Activated T-cell treated with anti-CD3 and anti-CD28 coated beads, Interleukin-2, amount 50 U/mL, for 72 hours (primary cell): ENCODE data around the gene FAM184A. TPM values are rescaled to one million over a fixed set of nuclear protein-coding genes. Genes with fewer than 3 reads are reported as not detected.

Source experiments
- ATAC-seq, 2 donors: fragments of 150-1000 bp; cut with Tn5 transposase; replicated peaks in 1 of 2; 2 replicates each; pipeline ENCODE4 v1.10.0; 2021; ENCODE audit warnings: moderate library complexity in 2 of 2, mild to moderate bottlenecking in 1 of 2
- DNase-seq, 2 donors: peaks; one replicate each; pipeline ENCODE4 v3.0.0; 2021 to 2022; ENCODE audit warnings: mixed read lengths in 1 of 2
- H3K27ac Mint-ChIP-seq: one replicate; pipeline ENCODE4 v1.8.0; 2022; ENCODE audit warnings: mild to moderate bottlenecking, moderate library complexity, mixed read lengths
- H3K27me3 Mint-ChIP-seq: one replicate; pipeline ENCODE4 v1.8.0; 2022; ENCODE audit warnings: low read depth, mixed read lengths
- H3K36me3 Mint-ChIP-seq, 2 donors: one replicate each; pipeline ENCODE4 v1.8.0; 2022; ENCODE audit warnings: mixed read lengths in 2 of 2, mild to moderate bottlenecking in 1 of 2; ENCODE audit not compliant: insufficient read depth in 2 of 2
- H3K4me1 Mint-ChIP-seq: one replicate; pipeline ENCODE4 v1.8.0; 2022; ENCODE audit warnings: low read depth, mixed read lengths
- H3K4me3 Mint-ChIP-seq, 2 donors: one replicate each; pipeline ENCODE4 v1.8.0; 2022; ENCODE audit warnings: mild to moderate bottlenecking in 2 of 2, mixed read lengths in 2 of 2, moderate library complexity in 2 of 2
- H3K9me3 Mint-ChIP-seq, 2 donors: one replicate each; pipeline ENCODE4 v1.8.0; 2022; ENCODE audit warnings: mixed read lengths in 2 of 2
- total RNA-seq, 2 donors: library from RNA; stranded (reverse); gene quantifications; one replicate each; pipeline ENCODE4 v1.2.3, GENCODE V29; 2022

FAM184A gene
- total RNA-seq, 2 donors from 2014 or later, result 18.4 to 18.5 TPM

- DNase-seq (no peak), ATAC-seq (no peak)
- no peak overlapping the region for H3K27ac Mint-ChIP-seq
- H3K36me3 Mint-ChIP-seq, result no peaks in the 10 kb centered on the region
- H3K27me3 Mint-ChIP-seq, result no peaks in the 10 kb centered on the region
- H3K4me3 Mint-ChIP-seq, result no peak overlapping the region
- H3K9me3 Mint-ChIP-seq, result no peaks in the 10 kb centered on the region
- H3K4me1 Mint-ChIP-seq, result no peaks in the 10 kb centered on the region
Measured at GRCh38 chr6:119037264-119037663, 41.2 kb downstream of the FAM184A start.

DNA sequence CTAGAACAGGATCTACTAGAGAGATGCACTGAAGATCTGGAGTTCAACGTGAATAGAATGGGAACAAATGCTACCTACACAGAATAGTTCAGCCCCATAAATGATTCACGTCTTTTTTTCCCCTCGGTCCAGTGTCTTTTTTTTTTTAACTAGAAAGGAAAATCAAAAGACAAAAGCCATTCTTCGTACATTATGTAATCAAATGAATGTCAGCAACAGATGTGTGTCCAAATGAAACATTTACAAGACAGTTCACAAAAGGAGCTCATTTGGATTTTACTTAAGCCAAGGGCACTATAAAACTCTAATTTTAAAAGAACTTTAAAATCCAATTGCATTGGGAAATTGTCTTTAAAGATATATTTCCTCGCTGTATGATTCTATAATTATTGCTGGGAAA, 42.4 kb downstream of the FAM184A start:
- ATAC-seq, result no peak
- H3K9me3 Mint-ChIP-seq, result no peaks in the 10 kb centered on the region
- DNase-seq, result no peak
- no peaks in the 10 kb centered on the region for H3K36me3 Mint-ChIP-seq
- H3K4me1 Mint-ChIP-seq, result no peaks in the 10 kb centered on the region
- no peak overlapping the region for H3K27ac Mint-ChIP-seq
- H3K4me3 Mint-ChIP-seq, result no peak overlapping the region
- no peaks in the 10 kb centered on the region for H3K27me3 Mint-ChIP-seq

- ATAC-seq (no peak), DNase-seq (no peak)
- no peak overlapping the region for H3K4me3 Mint-ChIP-seq
- no peaks in the 10 kb centered on the region for H3K36me3 Mint-ChIP-seq
- H3K27me3 Mint-ChIP-seq, result no peaks in the 10 kb centered on the region
- no peak overlapping the region for H3K27ac Mint-ChIP-seq
- no peaks in the 10 kb centered on the region for H3K9me3 Mint-ChIP-seq
- no peaks in the 10 kb centered on the region for H3K4me1 Mint-ChIP-seq
Measured at GRCh38 chr6:119035459-119035858, 43.0 kb downstream of the FAM184A start.

DNA sequence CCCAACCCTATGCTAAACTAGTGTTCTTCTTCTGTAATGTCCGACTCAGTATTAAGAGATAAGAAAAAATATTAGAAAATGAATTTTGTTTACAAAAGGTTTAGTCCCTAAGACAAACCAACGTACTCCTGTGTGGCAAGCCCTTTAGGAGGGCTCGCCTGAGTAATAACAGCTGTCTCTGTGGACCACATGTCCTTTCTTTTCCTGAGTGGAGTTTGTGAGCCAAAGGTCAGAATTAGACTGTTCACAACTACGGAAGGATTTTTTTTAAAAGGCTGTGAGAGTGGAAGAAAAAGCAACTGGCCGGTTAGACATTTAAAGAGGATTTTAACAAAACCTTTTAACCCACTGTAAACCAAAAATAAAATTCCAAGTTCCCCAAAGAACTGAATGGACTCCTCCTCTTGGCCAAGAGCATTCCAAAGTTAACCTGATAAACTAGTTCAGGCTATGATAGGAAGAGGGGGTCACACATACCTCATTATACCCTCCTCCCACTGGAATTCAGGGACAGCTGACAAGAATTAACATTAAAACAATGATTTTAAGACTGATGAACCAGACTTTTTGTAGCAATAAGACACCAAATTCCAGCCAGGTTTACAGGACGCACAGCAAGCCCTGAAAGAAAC, 43.5 kb downstream of the FAM184A start:
- Mint-ChIP-seq H3K27me3 (no peaks in the 10 kb centered on the region), H3K36me3 (no peaks in the 10 kb centered on the region), H3K9me3 (no peaks in the 10 kb centered on the region), H3K4me3 (no peak overlapping the region), H3K27ac (no peak overlapping the region), H3K4me1 (no peaks in the 10 kb centered on the region)
- ATAC-seq, result no peak
- DNase-seq, result no peak

- no peaks in the 10 kb centered on the region for H3K36me3 Mint-ChIP-seq
- ATAC-seq, result no peak
- DNase-seq, result no peak
Measured at GRCh38 chr6:119032428-119032827, 46.0 kb downstream of the FAM184A start.

GRCh38 chr6:119030759-119031158, 47.7 kb downstream of the FAM184A start:
- Mint-ChIP-seq H3K4me1 (no peaks in the 10 kb centered on the region), H3K27me3 (no peaks in the 10 kb centered on the region), H3K4me3 (no peak overlapping the region), H3K9me3 (no peaks in the 10 kb centered on the region), H3K36me3 (no peaks in the 10 kb centered on the region), H3K27ac (no peak overlapping the region)
- no peak for DNase-seq
- ATAC-seq, result no peak

More at GRCh38 chr6:119032428-119032827, 46.0 kb downstream of the FAM184A start:
- Mint-ChIP-seq H3K27ac (no peak overlapping the region), H3K27me3 (no peaks in the 10 kb centered on the region), H3K4me1 (no peaks in the 10 kb centered on the region), H3K9me3 (no peaks in the 10 kb centered on the region), H3K4me3 (no peak overlapping the region)

DNA sequence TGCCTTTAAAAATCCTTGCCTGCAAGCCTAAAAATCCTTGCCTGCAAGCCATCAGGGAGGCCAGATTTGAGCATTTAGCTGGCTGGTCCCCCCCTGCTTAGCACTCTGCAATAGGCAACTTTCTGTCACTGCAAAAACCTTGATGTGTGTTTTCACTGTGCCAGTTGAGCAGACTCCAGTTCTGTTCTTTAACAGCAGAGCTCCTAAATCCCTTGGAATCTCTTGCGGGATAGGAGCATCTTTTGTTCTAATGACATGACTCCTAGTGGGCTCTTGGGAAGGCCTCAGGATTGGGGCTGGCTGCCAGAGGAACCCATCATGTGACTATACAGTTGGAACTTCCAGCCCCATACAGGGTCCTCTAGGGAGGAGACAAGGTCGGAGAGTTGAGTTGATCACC, 50.4 kb downstream of the FAM184A start:
- H3K27me3 Mint-ChIP-seq, result no peaks in the 10 kb centered on the region
- H3K4me3 Mint-ChIP-seq, result no peak overlapping the region

GRCh38 chr6:119027465-119027864, 51.0 kb downstream of the FAM184A start:
- H3K27ac Mint-ChIP-seq, result no peak overlapping the region
- no peaks in the 10 kb centered on the region for H3K9me3 Mint-ChIP-seq

More for the DNA sequence above, 50.4 kb downstream of the FAM184A start:
- no peaks in the 10 kb centered on the region for H3K9me3 Mint-ChIP-seq
- H3K4me1 Mint-ChIP-seq, result no peaks in the 10 kb centered on the region
- H3K27ac Mint-ChIP-seq, result no peak overlapping the region
- no peak for DNase-seq
- no peak for ATAC-seq
- H3K36me3 Mint-ChIP-seq, result no peaks in the 10 kb centered on the region

DNA sequence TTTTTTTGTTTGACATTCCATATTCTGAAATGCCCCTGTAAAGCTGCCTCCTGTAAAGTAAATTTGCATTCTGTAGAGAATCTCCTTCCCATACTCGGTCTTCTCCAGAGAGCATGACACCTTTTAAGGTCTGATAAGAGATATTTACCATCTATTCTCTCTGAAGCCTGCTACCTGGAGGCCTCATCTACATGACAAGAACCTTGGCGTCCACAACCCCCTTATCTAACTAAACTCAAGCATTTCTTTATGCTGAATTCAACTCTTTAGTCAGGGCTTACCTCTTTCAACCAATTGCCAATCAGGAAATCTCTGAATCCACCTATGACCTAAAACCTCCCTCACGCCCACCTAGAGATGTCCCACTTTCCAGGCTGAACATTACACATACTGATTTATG, 51.6 kb downstream of the FAM184A start:
- Mint-ChIP-seq H3K36me3 (no peaks in the 10 kb centered on the region), H3K4me1 (no peaks in the 10 kb centered on the region), H3K9me3 (no peaks in the 10 kb centered on the region), H3K27me3 (no peaks in the 10 kb centered on the region), H3K27ac (no peak overlapping the region), H3K4me3 (no peak overlapping the region)
- ATAC-seq (no peak), DNase-seq (no peak)

More at GRCh38 chr6:119027465-119027864, 51.0 kb downstream of the FAM184A start:
- DNase-seq (no peak), ATAC-seq (no peak)
- Mint-ChIP-seq H3K36me3 (no peaks in the 10 kb centered on the region), H3K4me3 (no peak overlapping the region), H3K27me3 (no peaks in the 10 kb centered on the region), H3K4me1 (no peaks in the 10 kb centered on the region)

GRCh38 chr6:119025793-119026192, 52.7 kb downstream of the FAM184A start:
- ATAC-seq, result no peak
- Mint-ChIP-seq H3K4me1 (peaks cover 2% of the 10 kb centered on the region), H3K4me3 (no peak overlapping the region), H3K9me3 (no peaks in the 10 kb centered on the region), H3K27ac (no peak overlapping the region), H3K27me3 (no peaks in the 10 kb centered on the region), H3K36me3 (no peaks in the 10 kb centered on the region)
- no peak for DNase-seq

DNA sequence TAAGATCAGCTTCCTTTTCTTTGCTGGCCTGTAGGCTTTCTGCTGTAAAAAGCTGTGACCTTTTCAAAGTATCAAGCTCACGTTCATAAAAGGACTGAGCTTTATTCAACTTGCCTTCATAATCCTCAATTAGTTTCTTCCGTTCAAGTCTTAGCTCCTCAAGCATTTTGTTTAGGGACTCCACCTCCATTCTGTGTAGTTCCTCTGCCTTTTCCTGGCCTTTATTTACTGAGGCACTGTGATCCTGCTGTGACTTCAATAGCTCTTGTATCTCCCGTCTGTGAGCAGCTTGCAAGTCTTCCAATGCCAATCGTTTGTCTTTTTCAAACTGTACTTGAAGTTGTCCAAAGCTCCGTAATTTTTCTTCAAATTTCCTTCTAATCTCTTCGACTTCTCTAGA, 54.4 kb downstream of the FAM184A start:
- Mint-ChIP-seq H3K36me3 (peaks cover 0 to 2% of the 10 kb centered on the region in 2 donors), H3K4me3 (no peak overlapping the region), H3K27ac (no peak overlapping the region), H3K27me3 (no peaks in the 10 kb centered on the region), H3K9me3 (no peaks in the 10 kb centered on the region), H3K4me1 (peaks cover 5% of the 10 kb centered on the region)
- DNase-seq, result no peak
- no peak for ATAC-seq

GRCh38 chr6:119022796-119023195, 55.7 kb downstream of the FAM184A start:
- peaks cover 0 to 2% of the 10 kb centered on the region in 2 donors for H3K36me3 Mint-ChIP-seq
- ATAC-seq, result no peak
- H3K27me3 Mint-ChIP-seq, result no peaks in the 10 kb centered on the region
- H3K4me1 Mint-ChIP-seq, result peaks cover 5% of the 10 kb centered on the region
- no peak for DNase-seq
- no peaks in the 10 kb centered on the region for H3K9me3 Mint-ChIP-seq
- no peak overlapping the region for H3K27ac Mint-ChIP-seq
- no peak overlapping the region for H3K4me3 Mint-ChIP-seq

DNA sequence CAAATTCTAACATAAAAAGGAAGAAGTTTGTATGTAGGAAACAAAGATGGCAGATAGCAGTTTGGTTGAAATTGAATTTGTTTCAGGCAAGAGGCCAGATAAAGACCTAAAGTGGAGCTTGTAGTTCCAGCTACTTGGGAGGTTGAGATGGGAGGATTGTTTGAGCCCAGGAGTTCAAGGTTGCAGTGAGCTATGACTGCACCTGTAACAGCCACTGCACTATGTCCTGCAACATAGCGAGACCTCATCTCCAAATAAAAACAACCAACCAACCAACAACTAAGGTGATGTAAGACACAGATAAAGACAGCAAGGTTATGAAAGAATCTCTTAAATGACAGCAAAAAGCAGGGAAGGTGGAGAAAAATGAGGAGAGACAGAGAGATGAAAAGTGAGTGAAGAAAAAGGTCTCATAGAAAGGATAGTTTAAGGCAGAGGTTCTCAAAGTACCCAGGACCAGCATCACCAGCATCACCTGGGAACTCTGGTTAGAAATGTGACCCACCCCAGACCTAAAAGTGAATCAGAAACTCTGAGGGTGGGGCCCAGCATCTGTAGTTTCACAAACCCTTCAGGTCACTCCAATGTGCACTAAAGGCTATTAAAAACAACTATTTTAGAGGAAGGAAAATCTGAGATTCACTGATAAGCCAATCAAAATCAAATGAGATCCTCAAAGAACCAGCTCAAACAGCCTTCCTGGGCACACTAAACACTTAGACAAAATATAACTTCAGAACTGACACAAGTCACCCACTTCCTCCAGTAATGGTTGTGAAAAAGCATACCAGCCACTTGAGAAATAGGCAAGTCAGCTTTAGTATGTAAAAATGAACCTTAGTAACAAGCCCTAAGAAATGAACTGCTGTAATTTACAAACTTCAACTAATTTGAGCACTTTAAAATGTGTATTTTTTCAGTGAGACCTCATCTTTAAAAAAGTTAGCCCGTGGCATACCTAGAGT, 57.6 kb downstream of the FAM184A start:
- peaks cover 2% of the 10 kb centered on the region in 2 donors for H3K36me3 Mint-ChIP-seq
- peaks cover 5% of the 10 kb centered on the region for H3K4me1 Mint-ChIP-seq
- DNase-seq (no peak), ATAC-seq (no peak)
- H3K27ac Mint-ChIP-seq, result no peak overlapping the region
- no peaks in the 10 kb centered on the region for H3K27me3 Mint-ChIP-seq
- H3K9me3 Mint-ChIP-seq, result no peaks in the 10 kb centered on the region
- no peak overlapping the region for H3K4me3 Mint-ChIP-seq
